Measurements from ENCODE around the gene PINK1.

The PINK1 gene

DNA sequence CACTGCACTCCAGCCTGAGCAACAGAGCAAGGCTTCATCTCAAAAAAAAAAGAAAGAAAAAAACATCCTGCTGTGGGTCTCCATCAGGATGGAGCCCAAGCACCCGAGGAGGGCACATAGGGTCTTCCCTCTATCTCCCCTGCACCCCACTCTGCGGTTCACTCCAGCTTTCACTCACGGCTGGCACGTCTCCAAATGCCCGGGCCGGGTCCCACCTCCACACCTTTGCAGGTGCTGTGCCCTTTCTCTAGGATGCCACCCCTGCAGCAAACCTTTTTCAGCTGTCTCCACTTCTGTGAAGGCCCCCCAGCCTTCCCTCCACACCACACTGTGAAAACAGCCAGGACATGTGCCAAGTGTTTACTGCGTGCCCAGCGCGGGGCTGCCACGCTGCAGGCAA lies 50.4 kb downstream of the PINK1 start:
- no peak for DNase-seq

DNA sequence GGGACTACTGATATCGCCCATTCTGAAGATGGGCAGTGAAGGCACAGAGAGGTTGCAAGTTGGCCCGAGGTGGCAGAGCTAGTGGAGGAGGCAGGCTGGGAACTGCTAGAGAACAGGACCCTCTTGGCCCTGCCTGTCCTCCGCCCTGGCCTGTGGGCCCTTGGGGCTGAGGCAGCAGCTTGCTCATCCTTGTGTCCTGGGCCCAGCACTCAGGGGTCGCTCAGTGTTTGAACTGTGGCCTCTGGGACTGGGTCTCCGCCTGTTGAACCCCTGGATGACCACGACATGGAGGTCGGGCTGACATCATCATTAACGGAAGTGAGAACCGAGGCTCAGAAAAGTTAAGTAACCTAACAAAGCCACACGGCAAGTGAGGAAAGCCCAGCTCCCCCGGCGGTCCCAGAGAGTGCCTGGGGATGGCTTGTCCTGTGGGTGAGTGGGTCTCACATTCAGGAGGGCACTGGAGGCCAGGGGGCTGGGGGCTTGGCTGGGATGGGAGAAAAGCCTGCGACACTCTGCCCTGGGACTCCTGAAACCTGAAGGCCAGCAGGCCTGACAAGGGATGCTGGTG lies 50.9 kb downstream of the PINK1 start:
- DNase-seq = no peak

DNA sequence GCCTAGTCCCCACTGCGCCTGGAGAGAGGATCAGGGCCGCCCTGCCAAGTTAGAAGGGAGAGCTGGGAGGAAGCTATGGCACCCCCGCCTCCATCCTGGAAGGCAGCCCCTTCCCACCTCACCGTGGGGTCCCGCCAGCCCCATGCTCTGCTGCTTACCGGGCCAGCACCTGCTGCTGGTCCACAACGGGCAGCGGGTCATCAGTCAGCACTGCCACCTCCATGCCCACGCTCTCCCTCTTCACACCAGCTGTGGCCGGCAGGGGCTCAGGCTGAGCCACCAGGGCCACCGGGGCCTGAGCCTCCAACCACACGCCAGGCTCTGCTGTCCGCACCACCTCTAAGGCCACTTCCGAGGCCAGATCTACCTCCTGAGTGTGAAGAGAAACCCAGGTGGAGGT lies 51.4 kb downstream of the PINK1 start:
- DNase-seq = no peak

DNA sequence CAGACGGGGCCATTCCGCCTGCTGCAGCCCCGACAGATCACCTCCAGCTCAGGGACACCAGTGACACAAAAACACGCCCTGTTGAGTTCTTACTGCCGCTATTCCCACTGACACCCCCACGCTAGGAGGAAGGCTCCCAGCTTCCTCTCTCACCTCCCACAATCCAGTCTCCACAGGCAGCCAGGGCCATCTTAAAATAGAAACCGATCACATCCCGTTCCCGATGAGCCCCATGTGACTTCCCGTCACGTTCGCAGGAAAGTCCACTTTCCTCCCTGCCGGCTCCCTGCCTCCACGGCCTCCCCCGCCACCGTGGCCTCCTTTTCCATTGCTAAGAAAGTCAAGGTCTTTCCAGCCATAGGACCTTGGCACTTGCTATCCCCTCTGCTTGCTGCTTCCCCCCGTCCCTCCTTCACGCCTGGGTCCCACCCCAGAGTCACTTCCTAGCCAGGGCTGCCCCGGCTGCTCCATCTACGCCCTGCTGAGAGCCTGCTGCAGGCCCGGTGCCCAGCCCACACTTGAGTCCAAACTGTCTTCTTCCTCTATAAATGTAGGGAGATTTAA lies 51.9 kb downstream of the PINK1 start:
- DNase-seq = no peak

DNA sequence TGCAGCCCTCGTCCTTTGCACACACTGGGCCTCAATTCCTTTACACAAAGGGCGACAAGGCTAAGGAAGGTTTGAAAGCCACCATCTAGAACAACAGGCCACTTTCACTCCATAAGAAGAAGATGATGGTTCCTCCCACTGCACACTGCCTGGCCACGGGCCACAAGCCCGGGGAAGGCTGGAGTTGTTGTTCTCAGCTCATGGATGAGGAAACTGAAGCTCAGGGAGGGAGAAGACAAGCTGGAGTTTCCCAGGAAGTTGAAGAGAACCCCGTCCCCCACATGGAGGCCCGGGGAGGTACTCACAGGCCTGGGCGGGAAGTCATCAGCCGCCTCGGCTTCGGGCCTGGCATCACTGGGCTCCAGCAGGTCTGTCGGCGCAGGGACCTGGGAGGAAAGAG lies 52.5 kb downstream of the PINK1 start:
- DNase-seq = no peak

DNA sequence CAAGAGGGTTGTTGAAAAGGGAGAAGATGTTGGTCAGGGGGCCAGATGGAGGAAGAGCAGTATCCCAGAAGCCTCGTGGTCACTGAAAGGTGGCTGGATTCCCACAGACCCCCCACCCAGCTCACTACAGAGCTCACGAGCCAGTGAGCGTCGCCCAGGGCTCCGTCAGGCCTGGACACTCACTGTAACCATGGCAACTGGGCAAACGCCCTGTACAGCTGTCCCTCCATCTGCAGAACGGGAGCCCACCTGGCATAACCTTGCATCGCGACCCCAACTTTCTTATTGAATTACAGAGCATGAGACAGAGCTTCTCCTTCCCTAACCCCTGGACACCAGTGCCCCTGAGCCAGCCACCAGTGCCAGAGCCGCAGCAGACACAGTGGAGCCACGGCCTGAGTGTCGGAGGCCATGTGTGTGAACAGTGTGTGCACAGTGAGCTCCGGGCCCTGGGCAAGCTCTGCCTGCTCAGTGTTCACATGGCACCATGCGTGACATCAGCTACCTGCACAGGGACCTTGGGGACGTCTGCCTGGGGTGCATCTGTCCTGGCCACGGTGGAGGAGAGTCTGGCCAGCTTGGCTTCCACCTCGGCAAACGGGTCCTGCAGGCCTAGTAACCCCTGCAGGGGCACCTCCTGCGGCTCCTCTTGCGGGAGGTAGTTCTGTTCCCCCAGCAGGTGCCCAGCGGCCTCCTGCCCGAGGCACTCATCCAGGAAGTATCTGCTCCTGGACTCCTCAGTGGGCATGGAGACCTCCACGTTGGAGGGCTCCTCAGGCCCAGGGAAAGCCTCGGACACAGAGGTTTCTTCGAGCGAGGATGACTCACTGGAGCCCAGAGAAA lies 53.8 kb downstream of the PINK1 start:
- DNase-seq = no peak

DNA sequence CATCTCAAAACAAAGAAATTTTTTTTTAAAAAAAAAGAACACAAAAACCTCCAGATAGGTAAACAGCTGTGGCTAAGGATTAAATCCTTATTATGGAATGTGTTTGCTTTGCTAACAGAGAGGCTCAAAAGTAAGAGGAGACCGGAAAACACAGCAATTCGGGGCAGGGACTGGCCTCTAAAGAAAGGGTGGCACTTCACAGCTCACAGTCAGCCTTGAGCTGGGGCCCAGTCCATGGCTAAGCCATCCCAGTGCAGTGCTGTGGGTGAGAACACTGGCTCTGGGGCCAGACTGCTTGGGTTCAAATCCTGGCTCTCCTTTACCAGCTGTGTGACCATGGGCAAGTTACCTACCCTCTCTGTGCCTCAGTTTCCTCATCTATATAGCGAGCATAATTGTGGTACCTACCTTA lies 56.4 kb downstream of the PINK1 start:
- no peak for DNase-seq

DNA sequence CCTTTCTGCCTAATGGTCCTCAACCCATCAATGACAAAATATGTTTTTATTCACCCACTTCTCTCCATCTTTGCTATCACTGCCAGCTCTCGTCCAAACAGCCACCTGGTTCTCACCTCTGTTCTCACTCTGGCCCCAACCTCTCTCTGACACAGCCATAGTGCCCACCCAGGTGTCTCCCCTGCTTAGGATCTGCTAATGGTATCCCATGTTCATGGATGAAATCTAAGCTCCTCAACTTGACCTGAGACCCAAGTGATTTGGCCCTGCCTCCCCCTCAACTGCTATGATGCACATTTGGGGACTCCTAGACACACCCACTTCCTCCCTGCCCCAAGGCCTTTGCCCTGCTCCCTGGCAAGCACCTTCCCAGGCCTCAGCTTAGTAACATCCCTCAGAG lies 58.6 kb downstream of the PINK1 start:
- DNase-seq = no peak

DNA sequence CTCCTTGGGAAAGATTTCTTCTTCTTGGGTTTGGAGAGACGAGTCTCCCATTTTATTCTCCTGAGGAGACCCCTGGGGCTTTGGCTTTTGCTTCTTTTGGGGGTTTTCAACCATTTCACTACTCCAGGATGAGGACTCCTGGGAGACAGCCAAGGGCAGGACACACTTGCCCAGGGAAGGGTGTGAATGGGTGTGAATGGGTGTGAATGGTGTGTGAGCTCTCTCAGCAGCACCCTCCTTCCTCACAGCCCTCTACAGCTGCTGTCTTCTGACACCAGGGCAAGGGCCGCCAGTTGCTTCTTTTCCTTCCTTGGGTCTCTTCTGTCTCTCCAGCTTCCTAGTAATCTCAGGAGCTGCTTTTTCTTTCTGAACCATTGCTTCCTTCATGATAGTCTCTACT lies 60.4 kb downstream of the PINK1 start:
- no peak for DNase-seq

DNA sequence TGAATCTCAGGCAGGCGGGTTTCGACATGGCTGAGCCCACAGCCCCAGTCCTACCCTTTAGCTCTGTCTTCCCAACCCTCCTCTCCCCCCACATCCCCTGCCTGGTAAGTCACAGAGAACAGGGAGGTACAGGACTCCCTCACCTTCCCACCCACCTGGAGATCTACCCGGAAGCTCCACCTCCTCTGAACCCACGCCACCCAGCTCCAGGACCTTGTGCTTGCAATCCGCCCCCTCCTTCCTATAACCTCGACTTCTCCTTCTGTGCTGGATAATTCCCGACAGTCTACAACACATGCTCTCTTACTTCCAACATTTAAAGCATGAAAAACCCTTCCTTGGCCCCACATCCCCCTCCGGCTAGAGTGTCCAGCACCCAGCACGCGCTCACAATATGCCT lies 62.3 kb downstream of the PINK1 start:
- DNase-seq = no peak

DNA sequence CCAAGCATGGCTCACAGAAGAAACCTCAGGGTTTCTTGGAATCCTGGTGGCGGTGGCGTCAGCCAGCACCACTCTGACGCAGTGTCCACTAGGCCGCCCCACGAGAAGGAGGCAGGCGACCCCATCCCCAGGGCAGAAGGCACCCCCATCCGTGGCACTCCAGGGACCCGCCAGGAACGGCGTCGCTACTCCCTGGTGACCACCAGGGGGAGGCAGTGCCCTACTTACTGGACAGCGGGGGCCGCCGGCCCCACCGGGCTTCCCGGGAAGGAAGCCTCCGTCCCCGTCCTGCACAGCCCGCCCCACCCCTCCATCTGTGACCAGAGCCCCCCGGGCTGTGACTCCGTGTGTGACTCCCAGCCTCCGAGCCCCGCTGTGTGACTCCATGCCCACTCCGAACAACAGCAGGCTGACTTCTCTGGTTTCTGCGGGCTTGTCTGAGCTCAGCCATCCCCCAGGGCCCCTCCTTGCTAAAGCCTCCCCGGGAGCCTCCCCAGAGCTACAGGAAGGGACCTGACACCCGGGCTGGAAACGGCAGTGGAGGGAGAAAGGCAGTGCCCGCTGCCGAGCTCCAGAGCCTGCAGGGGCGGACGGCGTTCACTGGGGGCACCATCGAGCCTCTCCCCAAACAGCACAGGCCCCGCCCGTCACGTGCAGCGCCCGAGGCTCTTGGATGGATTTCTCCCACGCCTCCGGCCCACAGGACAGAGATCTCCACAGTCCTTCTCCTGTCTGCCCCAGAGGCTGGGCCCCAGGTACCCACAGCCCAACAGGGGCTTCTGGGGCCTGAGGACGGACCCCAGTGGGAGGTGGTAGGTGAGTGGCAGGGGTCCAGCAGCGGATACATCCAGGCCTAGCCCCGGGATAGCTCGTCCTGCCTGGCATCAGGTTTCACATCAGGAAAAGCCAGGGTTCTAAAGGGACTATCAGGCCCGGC lies 63.4 kb downstream of the PINK1 start:
- DNase-seq = peak; percentile 81

DNA sequence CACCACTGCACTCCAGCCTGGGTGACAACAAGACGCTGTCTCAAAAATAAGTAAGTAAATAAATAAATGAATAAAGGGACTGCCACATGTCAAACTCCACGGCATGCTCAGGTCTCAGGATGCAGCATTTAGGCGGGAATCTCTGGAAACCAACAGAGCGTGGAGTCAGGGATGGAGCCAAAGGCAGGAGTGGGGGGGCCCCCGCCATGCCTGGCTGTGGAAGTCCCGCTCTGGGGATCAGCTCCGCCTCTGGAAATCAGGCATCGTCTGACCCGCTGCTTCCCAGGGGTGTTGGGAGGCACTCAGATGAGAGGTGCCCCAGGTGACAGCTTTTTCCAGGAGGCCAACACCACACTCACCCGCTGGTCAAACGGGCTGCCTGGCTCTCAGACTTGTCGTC lies 64.3 kb downstream of the PINK1 start:
- no peak for DNase-seq

DNA sequence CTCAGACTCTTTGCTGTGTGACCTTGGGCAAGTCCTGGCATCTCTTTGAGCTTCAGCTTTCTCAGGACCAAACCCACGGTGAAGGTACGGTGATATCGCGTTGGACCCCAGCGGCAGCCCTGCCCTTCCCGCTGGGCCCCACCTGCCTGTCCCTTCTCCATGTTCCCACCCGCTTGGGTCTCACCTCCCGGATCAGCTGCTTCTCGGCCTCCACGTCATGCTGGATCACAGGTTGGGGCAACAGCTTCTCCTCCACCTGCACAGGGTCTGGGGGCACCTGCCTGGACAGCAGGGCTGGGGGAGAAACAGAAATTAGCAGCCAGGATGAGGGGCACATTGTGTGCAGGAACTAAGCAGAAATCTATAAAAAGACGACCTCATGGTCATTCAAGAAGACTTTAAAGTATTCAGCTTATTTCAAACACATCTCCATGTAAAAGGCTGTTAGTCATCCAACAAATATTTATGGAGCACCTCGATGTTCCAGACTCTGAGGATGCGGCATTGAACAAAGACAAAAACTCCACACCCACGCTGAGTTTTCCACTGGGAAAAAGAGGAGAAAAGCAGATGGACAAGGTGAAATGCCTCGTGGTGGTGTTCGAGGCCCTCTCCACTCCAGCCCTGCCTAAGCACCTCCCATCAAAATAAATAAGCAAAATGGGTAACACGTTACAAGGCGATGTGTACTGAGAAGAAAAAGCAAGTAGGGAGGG lies 65.1 kb downstream of the PINK1 start:
- no peak for DNase-seq

DNA sequence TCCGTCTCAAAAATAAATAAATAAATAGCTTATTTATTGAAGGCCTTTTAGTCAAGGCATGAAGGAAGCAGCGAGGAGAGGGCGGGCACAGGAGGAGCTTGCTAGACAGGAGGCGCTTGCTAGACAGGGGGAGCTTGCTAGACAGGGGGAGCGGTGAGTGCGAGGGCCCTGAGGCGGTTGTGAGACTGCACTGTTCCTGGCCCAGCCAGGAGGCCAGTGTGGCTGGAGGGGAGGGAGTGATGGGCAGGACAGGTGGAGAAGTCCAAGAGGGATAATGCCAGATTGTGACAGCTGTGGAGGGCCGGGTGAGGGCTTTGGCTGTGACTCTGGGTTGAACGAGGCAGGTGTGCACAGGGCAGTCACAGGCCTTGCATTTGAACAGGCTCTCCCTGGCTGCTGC lies 66.3 kb downstream of the PINK1 start:
- no peak for DNase-seq

DNA sequence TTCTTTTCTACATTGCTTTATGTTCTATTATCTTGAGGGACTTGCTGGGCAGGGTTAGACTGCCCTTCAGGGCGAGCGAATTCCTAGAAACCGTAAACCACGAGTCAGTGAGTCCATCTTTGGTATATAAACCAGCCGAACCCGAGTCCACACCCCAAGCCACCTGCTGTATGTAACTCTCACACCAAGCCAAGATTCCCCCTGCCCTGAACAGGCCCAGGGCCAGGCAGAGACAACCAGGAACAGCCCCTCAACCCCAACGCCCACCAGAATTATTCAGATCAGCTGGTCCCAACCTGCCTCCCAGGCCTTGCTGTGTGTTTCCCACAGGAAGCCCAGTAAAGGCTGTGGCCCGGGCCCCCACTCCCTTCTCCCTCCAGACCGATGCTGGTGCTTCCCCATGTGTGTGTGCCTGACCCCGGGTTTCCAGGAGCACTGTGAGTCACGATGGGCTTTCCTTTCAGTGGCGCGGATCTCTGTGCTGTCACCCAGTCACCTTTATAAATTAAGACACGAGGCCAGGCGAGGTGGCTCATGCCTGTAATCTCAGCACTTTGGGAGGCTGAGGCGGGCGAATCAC lies 67.5 kb downstream of the PINK1 start:
- no peak for DNase-seq

All from NCI-H2107 (cell line).